PC-3 (cell line): ENCODE results near the gene ADCY2.

Experiments
- EZH2 ChIP-seq: fragments of 300-600 bp; sonication (generic); IDR thresholded peaks from one replicate; pipeline ENCODE4 v1.6.1; 2017; ENCODE audit warnings: antibody characterized with exemption, mild to moderate bottlenecking, low read length; ENCODE audit not compliant: unreplicated experiment
- EZH2phosphoT487 ChIP-seq: fragments of 300-600 bp; sonication (generic); IDR thresholded peaks from 2 replicates; pipeline ENCODE4 v1.6.1; 2018; ENCODE audit warnings: mild to moderate bottlenecking, antibody characterized with exemption, low read length, borderline replicate concordance
- TF ChIP-seq, protein P1 (sequence below): fragments of 300-600 bp; sonication (generic); conservative IDR thresholded peaks from 2 replicates; pipeline ENCODE4 v1.5.1; 2017; ENCODE audit warnings: antibody characterized with exemption, low read depth, mild to moderate bottlenecking, low read length

DNA sequence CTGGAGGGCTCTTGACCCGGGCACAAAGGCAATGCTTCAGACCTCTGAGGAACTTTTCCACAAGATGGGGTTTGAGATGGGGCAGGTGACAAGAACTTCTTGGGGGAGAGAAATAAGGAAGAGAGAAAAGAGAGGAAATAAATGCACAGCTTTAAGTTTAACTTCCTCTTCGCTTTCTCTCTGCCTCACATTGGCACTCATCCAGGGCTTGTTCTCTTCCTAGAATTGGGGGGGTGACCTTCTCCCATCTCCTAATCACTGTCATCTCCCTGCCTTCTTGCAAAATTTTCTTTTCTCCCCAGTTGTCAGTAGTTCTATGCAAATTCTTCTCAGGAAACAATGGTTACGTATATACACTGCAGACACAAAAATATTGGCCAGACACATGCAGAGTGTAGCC is 19.1 kb upstream of the ADCY2 start:
- TF ChIP-seq, protein P1, sequence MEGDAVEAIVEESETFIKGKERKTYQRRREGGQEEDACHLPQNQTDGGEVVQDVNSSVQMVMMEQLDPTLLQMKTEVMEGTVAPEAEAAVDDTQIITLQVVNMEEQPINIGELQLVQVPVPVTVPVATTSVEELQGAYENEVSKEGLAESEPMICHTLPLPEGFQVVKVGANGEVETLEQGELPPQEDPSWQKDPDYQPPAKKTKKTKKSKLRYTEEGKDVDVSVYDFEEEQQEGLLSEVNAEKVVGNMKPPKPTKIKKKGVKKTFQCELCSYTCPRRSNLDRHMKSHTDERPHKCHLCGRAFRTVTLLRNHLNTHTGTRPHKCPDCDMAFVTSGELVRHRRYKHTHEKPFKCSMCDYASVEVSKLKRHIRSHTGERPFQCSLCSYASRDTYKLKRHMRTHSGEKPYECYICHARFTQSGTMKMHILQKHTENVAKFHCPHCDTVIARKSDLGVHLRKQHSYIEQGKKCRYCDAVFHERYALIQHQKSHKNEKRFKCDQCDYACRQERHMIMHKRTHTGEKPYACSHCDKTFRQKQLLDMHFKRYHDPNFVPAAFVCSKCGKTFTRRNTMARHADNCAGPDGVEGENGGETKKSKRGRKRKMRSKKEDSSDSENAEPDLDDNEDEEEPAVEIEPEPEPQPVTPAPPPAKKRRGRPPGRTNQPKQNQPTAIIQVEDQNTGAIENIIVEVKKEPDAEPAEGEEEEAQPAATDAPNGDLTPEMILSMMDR: no peak
- TF ChIP-seq EZH2 (no peak), EZH2phosphoT487 (no peak)
